C4-2B (cell line): ENCODE data around the gene GJA4.

Source experiments
- H3K27ac ChIP-seq: fragments of 450-650 bp; 2 replicates; pipeline ENCODE4 v1.5.1; 2017
- CTCF ChIP-seq: fragments of 450-650 bp; conservative IDR thresholded peaks from 2 replicates; pipeline ENCODE4 v1.5.1; 2017; ENCODE audit warnings: mild to moderate bottlenecking
- ZFX ChIP-seq: fragments of 450-650 bp; IDR thresholded peaks from 2 replicates; pipeline ENCODE4 v1.6.1; 2017

Gene GJA4

GRCh38 chr1:34759503-34760357 lies 33.1 kb upstream of the GJA4 start, which contains the start of gene GJB4:
Gene GJB4 (plus strand): TSS chr1:34759740. CDS start chr1:34761255, 1,515 bp downstream.
- TF ChIP-seq CTCF (no peak), ZFX (no peak)
- H3K27ac ChIP-seq = no peak within 1 kb of the TSS

GRCh38 chr1:34761176-34761761 lies 31.5 kb upstream of the GJA4 start:
- no peak overlapping the region for H3K27ac ChIP-seq

GRCh38 chr1:34761776-34762307 lies 31.0 kb upstream of the GJA4 start:
- no peak for TF ChIP-seq CTCF
- no peak overlapping the region for H3K27ac ChIP-seq

More at GRCh38 chr1:34761176-34761761, 31.5 kb upstream of the GJA4 start:
- TF ChIP-seq CTCF (no peak), ZFX (no peak)

GRCh38 chr1:34762474-34763141 lies 30.2 kb upstream of the GJA4 start:
- no peak overlapping the region for H3K27ac ChIP-seq
- TF ChIP-seq ZFX (no peak), CTCF (no peak)

GRCh38 chr1:34763142-34763781 lies 29.5 kb upstream of the GJA4 start:
- TF ChIP-seq CTCF = no peak
- TF ChIP-seq ZFX = no peak
- H3K27ac ChIP-seq = no peak overlapping the region

- H3K27ac ChIP-seq = no peak overlapping the region
- TF ChIP-seq ZFX = no peak
- TF ChIP-seq CTCF = no peak
These were observed 23.9 kb upstream of the GJA4 start for GRCh38 chr1:34768856-34769255.
